HG02840 (cell line): ENCODE measurements around the gene RPUSD4.

Source experiments
- ATAC-seq: cut with Tn5 transposase; IDR thresholded peaks from one replicate; pipeline ENCODE4 v1.9.1; 2021; ENCODE audit warnings: mild to moderate bottlenecking, moderate library complexity, moderate number of reproducible peaks; ENCODE audit not compliant: unreplicated experiment, low FRiP score

Gene RPUSD4

GRCh38 chr11:126160345-126161022 lies 51.0 kb downstream of the RPUSD4 start:
- ATAC-seq: no peak

- no peak for ATAC-seq
These were observed 51.6 kb downstream of the RPUSD4 start for GRCh38 chr11:126159719-126160344.

- no peak for ATAC-seq
These were observed 53.2 kb downstream of the RPUSD4 start for GRCh38 chr11:126158054-126158791.

GRCh38 chr11:126157326-126158030 lies 54.0 kb downstream of the RPUSD4 start:
- ATAC-seq: no peak

- ATAC-seq: no peak
These were observed 54.6 kb downstream of the RPUSD4 start for GRCh38 chr11:126156814-126157213.

GRCh38 chr11:126155402-126156187 lies 55.9 kb downstream of the RPUSD4 start:
- no peak for ATAC-seq

GRCh38 chr11:126154691-126155090 lies 56.8 kb downstream of the RPUSD4 start:
- ATAC-seq: no peak

- no peak for ATAC-seq
These were observed 57.5 kb downstream of the RPUSD4 start for GRCh38 chr11:126153972-126154371.

- ATAC-seq: no peak
These were observed 58.4 kb downstream of the RPUSD4 start for GRCh38 chr11:126153006-126153405.

GRCh38 chr11:126152586-126152985 lies 58.9 kb downstream of the RPUSD4 start:
- no peak for ATAC-seq

- no peak for ATAC-seq
These were observed 59.3 kb downstream of the RPUSD4 start for GRCh38 chr11:126152152-126152551.
